HG03039 (cell line): ENCODE measurements around the gene ABHD17B.

Experiments used
- ATAC-seq: cut with Tn5 transposase; IDR thresholded peaks from one replicate; pipeline ENCODE4 v1.9.1; 2021; ENCODE audit warnings: mild to moderate bottlenecking, moderate library complexity; ENCODE audit not compliant: unreplicated experiment

ABHD17B gene

DNA sequence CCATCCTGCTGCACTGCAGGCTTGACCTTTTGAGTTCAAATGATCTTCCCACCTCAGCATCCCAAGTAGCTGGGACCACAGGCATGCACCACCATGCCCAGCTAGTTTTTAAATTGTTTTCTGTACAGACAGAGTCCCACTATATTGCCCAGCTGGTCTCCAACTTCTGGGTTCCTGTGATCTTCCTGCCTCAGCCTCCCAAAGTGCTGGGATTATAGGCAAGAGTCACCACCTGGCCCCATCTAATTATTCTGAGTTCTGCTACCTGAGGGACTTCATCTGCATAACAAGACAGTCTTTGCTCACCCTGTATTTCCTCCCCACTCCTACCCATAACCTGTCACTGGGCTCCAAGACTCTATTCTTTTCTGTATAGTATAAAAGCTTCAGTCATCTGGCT is 88.1 kb downstream of the ABHD17B start:
- no peak for ATAC-seq

GRCh38 chr9:71822456-71822855 is 88.5 kb downstream of the ABHD17B start:
- no peak for ATAC-seq

GRCh38 chr9:71821405-71821804 is 89.6 kb downstream of the ABHD17B start:
- no peak for ATAC-seq

DNA sequence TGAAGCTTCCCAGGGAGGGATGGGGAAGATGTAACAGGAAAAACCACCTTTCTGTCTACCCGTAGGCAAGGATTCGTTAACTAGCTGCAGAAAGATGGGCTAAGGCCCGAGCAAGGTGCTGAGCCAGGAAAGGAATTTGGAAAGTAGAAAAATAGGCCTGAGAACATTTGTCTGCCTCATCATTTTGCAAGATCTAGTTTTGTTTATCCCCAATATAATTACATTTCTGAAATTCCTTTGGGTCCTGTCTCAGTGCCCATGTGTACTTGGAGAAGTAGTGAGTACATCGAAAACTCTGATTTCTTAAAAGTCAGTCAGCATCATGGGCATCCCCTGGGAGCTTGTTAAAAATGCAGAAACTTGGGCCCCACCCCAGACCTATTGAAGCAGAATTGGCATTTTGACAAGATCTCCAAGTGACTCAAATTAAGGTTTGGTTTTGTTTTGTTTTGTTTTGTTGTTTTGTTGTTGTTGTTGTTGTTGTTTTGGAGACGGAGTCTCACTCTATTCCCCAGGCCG is 90.5 kb downstream of the ABHD17B start:
- ATAC-seq = no peak

DNA sequence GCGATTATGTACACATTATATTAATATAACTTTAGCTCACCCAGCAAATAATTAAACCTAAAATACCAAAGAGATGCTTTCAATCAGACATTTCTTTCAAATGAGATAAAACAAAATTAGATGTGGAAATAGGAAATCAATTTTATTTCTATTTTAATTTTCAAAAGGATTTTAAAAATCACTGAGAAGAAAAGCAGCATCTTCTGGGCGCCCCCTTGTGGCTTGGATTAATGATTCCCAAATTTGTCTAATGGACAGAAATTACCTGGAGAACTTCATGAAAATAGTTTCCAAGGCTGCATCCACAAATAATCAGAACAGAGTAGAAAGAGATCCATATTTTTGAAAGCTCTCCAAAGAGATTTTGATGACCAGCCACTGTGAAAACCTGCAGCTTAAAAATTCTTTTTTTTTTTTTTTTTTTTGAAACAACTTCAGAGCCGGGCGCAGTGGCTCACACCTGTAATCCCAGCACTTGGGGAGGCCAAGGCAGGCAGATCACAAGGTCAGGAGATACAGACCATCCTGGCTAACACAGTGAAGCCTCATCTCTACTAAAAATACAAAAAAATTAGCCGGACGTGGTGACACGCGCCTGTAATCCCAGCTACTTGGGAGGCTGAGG is 91.8 kb downstream of the ABHD17B start:
- ATAC-seq = no peak

GRCh38 chr9:71816916-71817451 is 94.0 kb downstream of the ABHD17B start:
- ATAC-seq = no peak
